ENCODE measurements around the gene SLC4A5.

DNA sequence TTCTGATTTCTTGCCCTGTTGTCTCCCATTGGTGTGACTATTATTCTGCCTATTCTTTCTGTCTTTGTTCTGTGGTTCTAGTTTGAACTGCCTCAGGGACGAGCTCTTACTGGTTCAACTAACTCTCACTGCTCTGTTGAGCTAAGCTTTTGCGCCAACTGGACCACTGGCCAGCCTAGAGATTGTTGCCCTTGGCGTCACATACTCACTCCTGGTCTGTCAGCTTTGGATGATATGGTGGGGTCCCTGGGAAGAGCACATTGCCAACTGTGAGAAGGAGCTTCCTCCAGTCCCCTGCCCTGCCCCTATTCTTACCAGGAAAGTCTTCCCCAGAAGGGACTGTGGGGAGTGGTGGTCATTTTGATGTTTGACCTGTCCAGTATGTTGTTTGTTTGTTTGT lies 138.8 kb downstream of the SLC4A5 start:
- TF ChIP-seq, protein P1, sequence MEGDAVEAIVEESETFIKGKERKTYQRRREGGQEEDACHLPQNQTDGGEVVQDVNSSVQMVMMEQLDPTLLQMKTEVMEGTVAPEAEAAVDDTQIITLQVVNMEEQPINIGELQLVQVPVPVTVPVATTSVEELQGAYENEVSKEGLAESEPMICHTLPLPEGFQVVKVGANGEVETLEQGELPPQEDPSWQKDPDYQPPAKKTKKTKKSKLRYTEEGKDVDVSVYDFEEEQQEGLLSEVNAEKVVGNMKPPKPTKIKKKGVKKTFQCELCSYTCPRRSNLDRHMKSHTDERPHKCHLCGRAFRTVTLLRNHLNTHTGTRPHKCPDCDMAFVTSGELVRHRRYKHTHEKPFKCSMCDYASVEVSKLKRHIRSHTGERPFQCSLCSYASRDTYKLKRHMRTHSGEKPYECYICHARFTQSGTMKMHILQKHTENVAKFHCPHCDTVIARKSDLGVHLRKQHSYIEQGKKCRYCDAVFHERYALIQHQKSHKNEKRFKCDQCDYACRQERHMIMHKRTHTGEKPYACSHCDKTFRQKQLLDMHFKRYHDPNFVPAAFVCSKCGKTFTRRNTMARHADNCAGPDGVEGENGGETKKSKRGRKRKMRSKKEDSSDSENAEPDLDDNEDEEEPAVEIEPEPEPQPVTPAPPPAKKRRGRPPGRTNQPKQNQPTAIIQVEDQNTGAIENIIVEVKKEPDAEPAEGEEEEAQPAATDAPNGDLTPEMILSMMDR (conservative IDR thresholded peaks at IDR 0.05): no peak
- TF ChIP-seq ZFX (IDR thresholded peaks at IDR 0.05): no peak
